Trophoblast cell (in vitro differentiated cells and primary cell): ENCODE measurements around the gene LIME1.

Source experiments
- DNase-seq, 2 donors: peaks; one replicate each; pipeline ENCODE4 v3.0.0-alpha.2; 2016
- H2AFZ ChIP-seq: 2 replicates; pipeline ENCODE4 v1.6.1; 2013; ENCODE audit warnings: low read length, moderate library complexity, mild to moderate bottlenecking; ENCODE audit not compliant: insufficient read depth, poor library complexity
- H2AK5ac ChIP-seq: 2 replicates; pipeline ENCODE4 v1.6.1; 2013; ENCODE audit warnings: mild to moderate bottlenecking, low read length
- H2BK120ac ChIP-seq: 2 replicates; pipeline ENCODE4 v1.6.1; 2013; ENCODE audit warnings: low read length, mild to moderate bottlenecking, moderate library complexity; ENCODE audit not compliant: insufficient read depth, poor library complexity
- H2BK12ac ChIP-seq: 2 replicates; pipeline ENCODE4 v1.6.1; 2013; ENCODE audit warnings: mild to moderate bottlenecking, low read length, moderate library complexity
- H2BK5ac ChIP-seq: 2 replicates; pipeline ENCODE4 v1.6.1; 2013; ENCODE audit warnings: low read length, low read depth, moderate library complexity, mild to moderate bottlenecking; ENCODE audit not compliant: poor library complexity
- H3K14ac ChIP-seq: 2 replicates; pipeline ENCODE4 v1.6.1; 2013; ENCODE audit warnings: mild to moderate bottlenecking, low read length
- H3K18ac ChIP-seq: 2 replicates; pipeline ENCODE4 v1.6.1; 2013; ENCODE audit warnings: mild to moderate bottlenecking, low read length
- H3K23ac ChIP-seq: 2 replicates; pipeline ENCODE4 v1.6.1; 2013; ENCODE audit warnings: low read length
- H3K27ac ChIP-seq: 2 replicates; pipeline ENCODE4 v1.5.1; 2013; ENCODE audit warnings: low read depth, mild to moderate bottlenecking, inconsistent platforms, low read length, moderate library complexity
- H3K27me3 ChIP-seq: 2 replicates; pipeline ENCODE4 v1.6.1; 2013; ENCODE audit warnings: inconsistent platforms, mild to moderate bottlenecking, low read length, moderate library complexity; ENCODE audit not compliant: insufficient read depth
- H3K36me3 ChIP-seq, 2 experiments: 1 replicate in 1 of 2; 2 replicates in 1 of 2; pipeline ENCODE4 v1.6.1; 2013; ENCODE audit warnings: low read length in 2 of 2, mild to moderate bottlenecking in 2 of 2, moderate library complexity in 1 of 2; ENCODE audit not compliant: insufficient read depth in 2 of 2, control insufficient read depth in 1 of 2
- H3K4ac ChIP-seq: 2 replicates; pipeline ENCODE4 v1.6.1; 2013; ENCODE audit warnings: low read depth, mild to moderate bottlenecking, low read length, moderate library complexity
- H3K4me1 ChIP-seq, 2 experiments: 1 replicate in 1 of 2; 2 replicates in 1 of 2; pipeline ENCODE4 v1.6.1; 2013; ENCODE audit warnings: low read length in 2 of 2, mild to moderate bottlenecking in 2 of 2, moderate library complexity in 1 of 2; ENCODE audit not compliant: insufficient read depth in 2 of 2, control insufficient read depth in 1 of 2
- H3K4me2 ChIP-seq: 2 replicates; pipeline ENCODE4 v1.6.1; 2013; ENCODE audit warnings: inconsistent platforms, mild to moderate bottlenecking, low read length, moderate library complexity
- H3K4me3 ChIP-seq: 2 replicates; pipeline ENCODE4 v1.5.1; 2013; ENCODE audit warnings: mild to moderate bottlenecking, low read depth, low read length, inconsistent platforms
- H3K79me1 ChIP-seq: one replicate; pipeline ENCODE4 v1.6.1; 2013; ENCODE audit warnings: low read length
- H3K79me2 ChIP-seq: 2 replicates; pipeline ENCODE4 v1.6.1; 2013; ENCODE audit warnings: low read length, mild to moderate bottlenecking; ENCODE audit not compliant: control insufficient read depth, insufficient read depth, poor library complexity
- H3K9ac ChIP-seq: 2 replicates; pipeline ENCODE4 v1.6.1; 2013; ENCODE audit warnings: mild to moderate bottlenecking, low read length
- H3K9me3 ChIP-seq: 2 replicates; pipeline ENCODE4 v1.6.1; 2013; ENCODE audit warnings: low read depth, mild to moderate bottlenecking, control low read depth, inconsistent platforms, low read length; ENCODE audit not compliant: insufficient read depth
- H4K12ac ChIP-seq: 2 replicates; pipeline ENCODE4 v1.6.1; 2013; ENCODE audit warnings: low read depth, mild to moderate bottlenecking, low read length, moderate library complexity
- H4K8ac ChIP-seq: 2 replicates; pipeline ENCODE4 v1.6.1; 2013; ENCODE audit warnings: low read depth, mild to moderate bottlenecking, low read length, moderate library complexity
- H4K91ac ChIP-seq: one replicate; pipeline ENCODE4 v1.6.1; 2013; ENCODE audit warnings: low read depth, mild to moderate bottlenecking, low read length, moderate library complexity
- WGBS: extraction: QIAGEN DNeasy Blood & Tissue Kit; methylation state at CpG from one replicate; pipeline ENCODE4 v1.1.7; 2013; ENCODE audit warnings: missing lambda C conversion rate; ENCODE audit not compliant: insufficient read length, insufficient coverage; ENCODE audit errors: extremely low coverage; 5-methylcytosine and 5-hydroxymethylcytosine counted together

Gene LIME1

GRCh38 chr20:63756648-63756991, 20.2 kb downstream of the LIME1 start:
- Histone ChIP-seq H3K4me1 (no peaks in the 10 kb centered on the region), H3K36me3 (peaks cover 7 to 8% of the 10 kb centered on the region in 2 experiments), H3K4me3 (no peak overlapping the region), H2AK5ac (no peak overlapping the region), H3K4ac (no peak overlapping the region), H2BK120ac (no peak overlapping the region), H3K79me2 (no peaks in the 10 kb centered on the region), H4K12ac (no peak overlapping the region), H3K18ac (no peak overlapping the region), H4K91ac (no peak overlapping the region), H4K8ac (no peak overlapping the region), H2AFZ (no peak overlapping the region), H3K23ac (no peak overlapping the region), H3K9ac (no peak overlapping the region), H3K14ac (no peak overlapping the region), H2BK5ac (no peak overlapping the region), H3K79me1 (no peaks in the 10 kb centered on the region), H2BK12ac (no peak overlapping the region), H3K27ac (no peak overlapping the region), H3K4me2 (no peak overlapping the region), H3K9me3 (peaks cover 7% of the 10 kb centered on the region), H3K27me3 (no peaks in the 10 kb centered on the region)
- no CpG with 5 or more reads among the region's 8 CpGs for WGBS
- no peak for DNase-seq

GRCh38 chr20:63758152-63758551, 21.7 kb downstream of the LIME1 start:
- H4K8ac ChIP-seq, result no peak overlapping the region
- no peak overlapping the region for H3K18ac ChIP-seq
- H3K4me3 ChIP-seq, result no peak overlapping the region
- no peaks in the 10 kb centered on the region for H3K27me3 ChIP-seq
- H4K12ac ChIP-seq, result no peak overlapping the region
- H3K14ac ChIP-seq, result no peak overlapping the region
- no peak overlapping the region for H2AK5ac ChIP-seq
- peaks cover 3 to 4% of the 10 kb centered on the region in 2 experiments for H3K36me3 ChIP-seq
- WGBS, result no CpG with 5 or more reads among the region's 7 CpGs
- H3K79me2 ChIP-seq, result no peaks in the 10 kb centered on the region
- no peaks in the 10 kb centered on the region for H3K4me1 ChIP-seq
- DNase-seq, result no peak
- no peak overlapping the region for H2BK12ac ChIP-seq
- H3K9ac ChIP-seq, result no peak overlapping the region
- no peak overlapping the region for H4K91ac ChIP-seq
- H2BK5ac ChIP-seq, result no peak overlapping the region
- no peak overlapping the region for H2BK120ac ChIP-seq
- no peak overlapping the region for H3K27ac ChIP-seq
- peaks cover 2% of the 10 kb centered on the region for H3K9me3 ChIP-seq
- no peak overlapping the region for H3K23ac ChIP-seq
- no peak overlapping the region for H3K4me2 ChIP-seq
- H2AFZ ChIP-seq, result no peak overlapping the region
- no peak overlapping the region for H3K4ac ChIP-seq
- no peaks in the 10 kb centered on the region for H3K79me1 ChIP-seq

- H3K9ac ChIP-seq, result no peak overlapping the region
- no peak overlapping the region for H4K12ac ChIP-seq
- no peak overlapping the region for H4K91ac ChIP-seq
- peaks cover 6% of the 10 kb centered on the region in 2 experiments for H3K36me3 ChIP-seq
- H3K27me3 ChIP-seq, result no peaks in the 10 kb centered on the region
- no CpG with 5 or more reads among the region's 7 CpGs for WGBS
- H3K9me3 ChIP-seq, result peaks cover 4% of the 10 kb centered on the region
- no peaks in the 10 kb centered on the region for H3K79me2 ChIP-seq
- H2AFZ ChIP-seq, result no peak overlapping the region
- no peak overlapping the region for H2BK12ac ChIP-seq
- no peak overlapping the region for H3K14ac ChIP-seq
- H3K23ac ChIP-seq, result no peak overlapping the region
- H3K79me1 ChIP-seq, result no peaks in the 10 kb centered on the region
- no peak overlapping the region for H3K4ac ChIP-seq
- H3K4me1 ChIP-seq, result no peaks in the 10 kb centered on the region
- no peak overlapping the region for H3K27ac ChIP-seq
- no peak overlapping the region for H3K4me2 ChIP-seq
- no peak overlapping the region for H3K18ac ChIP-seq
- no peak overlapping the region for H2AK5ac ChIP-seq
- peak in 1 of 2 donors; percentile 42 for DNase-seq
- H2BK120ac ChIP-seq, result no peak overlapping the region
- no peak overlapping the region for H3K4me3 ChIP-seq
- H2BK5ac ChIP-seq, result no peak overlapping the region
- H4K8ac ChIP-seq, result no peak overlapping the region
Measured at GRCh38 chr20:63759377-63759901, 23.0 kb downstream of the LIME1 start.

GRCh38 chr20:63765082-63765873, 28.8 kb downstream of the LIME1 start:
- no CpG with 5 or more reads among the region's 16 CpGs for WGBS

More at GRCh38 chr20:63765082-63765873, 28.8 kb downstream of the LIME1 start:
- no peak overlapping the region for H3K4ac ChIP-seq
- no peaks in the 10 kb centered on the region for H3K79me1 ChIP-seq
- peak overlapping the region; percentile 20 for H3K9ac ChIP-seq
- H2AFZ ChIP-seq, result no peak overlapping the region
- H3K79me2 ChIP-seq, result no peaks in the 10 kb centered on the region
- peak; percentile 59 to 79 for DNase-seq
- H2BK5ac ChIP-seq, result no peak overlapping the region
- no peak overlapping the region for H4K8ac ChIP-seq
- no peaks in the 10 kb centered on the region for H3K4me1 ChIP-seq
- H4K12ac ChIP-seq, result no peak overlapping the region
- no peak overlapping the region for H3K14ac ChIP-seq
- no peak overlapping the region for H3K4me3 ChIP-seq
- no peak overlapping the region for H3K27ac ChIP-seq
- no peak overlapping the region for H2AK5ac ChIP-seq
- H3K9me3 ChIP-seq, result peaks cover 2% of the 10 kb centered on the region
- no peak overlapping the region for H2BK12ac ChIP-seq
- no peak overlapping the region for H3K4me2 ChIP-seq
- no peak overlapping the region for H3K23ac ChIP-seq
- H3K36me3 ChIP-seq, result peaks cover 28 to 31% of the 10 kb centered on the region in 2 experiments
- no peak overlapping the region for H3K18ac ChIP-seq
- no peaks in the 10 kb centered on the region for H3K27me3 ChIP-seq
- H4K91ac ChIP-seq, result no peak overlapping the region
- H2BK120ac ChIP-seq, result no peak overlapping the region
